Activated CD4-positive, alpha-beta memory T cell treated with anti-CD3 and anti-CD28 coated beads, Interleukin-2, amount 10 ng/mL, durations not matched to agents 7 days and 5 days (primary cell): ENCODE data around the gene KRTAP19-5. TPM values are rescaled to one million over a fixed set of nuclear protein-coding genes. Genes with fewer than 3 reads are reported as not detected.
"Not testable (repeated sequence)": the region's sequence is repeated elsewhere in the genome, so short reads cannot be mapped to it uniquely, and the experiment has no call there.

Source experiments
- CTCF ChIA-PET: fragments of 350-600 bp; sonication (Branson Sonifier 250); formaldehyde crosslinking; loops from one replicate; lab custom pipeline; 2021; ENCODE audit warnings: antibody characterized with exemption, inconsistent platforms; lab: Charles Lee
- POLR2A ChIA-PET: fragments of 350-600 bp; sonication (Branson Sonifier 250); formaldehyde crosslinking; loops from one replicate; lab custom pipeline; 2021; ENCODE audit warnings: antibody characterized with exemption; lab: Charles Lee
- DNase-seq: peaks from one replicate; pipeline ENCODE4 v3.0.0-alpha.2; 2020
- H3K27ac Mint-ChIP-seq: one replicate; pipeline ENCODE4 v1.8.0; 2021; ENCODE audit warnings: mild to moderate bottlenecking, mixed read lengths
- H3K27me3 Mint-ChIP-seq: one replicate; pipeline ENCODE4 v1.8.0; 2021; ENCODE audit warnings: mixed read lengths
- H3K36me3 Mint-ChIP-seq: one replicate; pipeline ENCODE4 v1.8.0; 2021; ENCODE audit warnings: low read depth, mixed read lengths
- H3K4me1 Mint-ChIP-seq: one replicate; pipeline ENCODE4 v1.8.0; 2021; ENCODE audit warnings: mixed read lengths
- H3K4me3 Mint-ChIP-seq: one replicate; pipeline ENCODE4 v1.8.0; 2021; ENCODE audit warnings: mild to moderate bottlenecking, mixed read lengths
- H3K9me3 Mint-ChIP-seq: one replicate; pipeline ENCODE4 v1.8.0; 2021; ENCODE audit warnings: mixed read lengths
- total RNA-seq, 2 experiments: library from RNA; stranded (reverse); gene quantifications; one replicate each; pipeline ENCODE4 v1.2.3, GENCODE V29; 2021

Gene KRTAP19-5
- not detected for total RNA-seq

DNA sequence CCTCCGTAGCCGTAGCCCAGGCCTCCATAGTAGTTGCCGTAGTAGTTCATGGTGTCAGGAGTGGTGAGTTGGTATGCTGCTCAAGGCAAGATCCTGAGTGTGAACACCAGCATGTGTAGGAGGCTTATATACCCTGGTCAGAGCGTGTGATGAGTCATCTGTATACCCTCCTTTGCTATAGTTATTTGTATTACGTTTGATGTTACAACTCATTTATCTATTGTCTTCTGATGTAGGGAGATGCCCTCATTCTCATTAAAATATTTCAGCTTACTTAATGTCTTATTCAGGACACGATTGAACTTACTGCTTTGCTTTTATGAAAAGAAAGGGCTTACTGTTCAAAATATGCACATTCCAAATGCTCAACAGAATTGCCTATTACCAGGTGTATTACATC lies at the start of gene KRTAP19-5:
Gene KRTAP19-5, minus strand, starts transcription at position 101 of the 400 bp plus-strand sequence. Its CDS starts 51 bp downstream, at position 50.
- Mint-ChIP-seq H3K4me3 (no peak within 1 kb of the TSS), H3K4me1 (no peaks in the 10 kb centered on the region), H3K27me3 (no peaks in the 10 kb centered on the region), H3K9me3 (no peaks in the 10 kb centered on the region), H3K36me3 (no peaks in the 10 kb centered on the region), H3K27ac (no peak within 1 kb of the TSS)
- ChIA-PET CTCF (no interaction called here), POLR2A (no interaction called here)
- DNase-seq, result no peak

DNA sequence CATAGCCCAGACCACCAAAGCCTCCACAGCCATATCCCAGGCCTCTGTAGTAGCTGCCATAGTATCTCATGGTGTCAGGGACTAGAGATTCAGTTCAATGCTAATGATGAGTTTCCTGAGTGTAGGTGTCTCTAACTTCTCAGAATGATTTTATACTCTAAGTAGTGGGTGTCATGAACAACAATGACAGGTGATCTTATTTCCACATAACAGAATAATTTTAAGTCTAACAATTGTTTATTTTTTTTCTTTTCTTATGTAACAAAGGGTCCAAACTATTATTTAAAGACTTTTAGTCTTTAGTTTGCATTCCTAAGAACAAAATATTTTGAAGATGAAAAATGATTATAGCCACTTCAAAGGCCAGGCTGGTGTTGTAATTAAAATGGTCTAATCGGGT lies 39.8 kb upstream of the KRTAP19-5 start, which contains the start of gene KRTAP19-6:
Gene KRTAP19-6, minus strand, starts transcription at position 101 of the 400 bp plus-strand sequence. Its CDS starts 31 bp downstream, at position 70.
- Mint-ChIP-seq H3K27me3 (no peaks in the 10 kb centered on the region), H3K4me1 (no peaks in the 10 kb centered on the region), H3K27ac (no peak within 1 kb of the TSS), H3K36me3 (no peaks in the 10 kb centered on the region), H3K9me3 (no peaks in the 10 kb centered on the region), H3K4me3 (no peak within 1 kb of the TSS)
- no peak for DNase-seq
- CTCF ChIA-PET, result no interaction called here
- POLR2A ChIA-PET, result no interaction called here

DNA sequence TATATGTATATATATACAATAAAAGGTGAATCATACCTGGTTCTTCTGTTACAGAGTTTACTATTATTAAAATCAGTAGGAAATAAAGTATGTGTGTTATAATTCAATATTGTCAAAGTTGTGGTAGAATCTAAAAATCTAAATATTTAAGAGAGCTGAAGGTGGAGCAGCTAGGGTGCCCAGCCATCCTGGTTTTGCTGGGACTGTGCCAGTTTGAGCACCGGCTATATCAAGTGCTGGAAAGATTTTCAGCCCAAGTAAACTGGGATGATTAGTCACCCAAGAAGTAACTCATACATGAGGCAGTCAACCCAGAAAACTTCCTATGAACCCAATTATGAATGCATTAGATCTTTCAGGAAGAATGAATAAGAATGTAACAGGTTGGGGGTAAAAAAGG lies 16.9 kb upstream of the KRTAP19-5 start:
- H3K27me3 Mint-ChIP-seq, result no peaks in the 10 kb centered on the region
- H3K9me3 Mint-ChIP-seq, result no peaks in the 10 kb centered on the region
- no peak for DNase-seq
- no peak overlapping the region for H3K4me3 Mint-ChIP-seq
- no peaks in the 10 kb centered on the region for H3K36me3 Mint-ChIP-seq
- H3K4me1 Mint-ChIP-seq, result no peaks in the 10 kb centered on the region
- POLR2A ChIA-PET, result no interaction called here
- CTCF ChIA-PET, result no interaction called here
- H3K27ac Mint-ChIP-seq, result no peak overlapping the region

DNA sequence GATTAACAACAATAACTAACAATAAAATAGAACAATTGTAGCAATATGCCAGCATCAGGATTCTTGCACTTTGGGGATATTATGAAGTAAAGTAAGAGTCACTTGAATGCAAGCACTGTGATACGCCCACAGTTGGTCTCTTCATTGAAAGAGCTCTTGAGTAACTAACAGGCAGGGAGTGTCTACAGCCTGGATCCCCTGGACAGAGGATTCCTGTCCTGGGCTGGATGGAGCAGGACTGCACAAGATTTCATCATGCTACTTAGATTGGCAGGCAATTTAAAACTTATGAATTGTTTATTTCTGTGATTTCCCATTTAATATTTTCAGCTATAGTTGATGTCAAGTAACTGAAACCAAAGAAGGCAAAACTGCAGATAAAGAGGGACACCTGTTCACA lies 13.7 kb upstream of the KRTAP19-5 start:
- POLR2A ChIA-PET, result no interaction called here
- DNase-seq, result no peak
- Mint-ChIP-seq H3K4me3 (no peak overlapping the region), H3K36me3 (no peaks in the 10 kb centered on the region), H3K9me3 (no peaks in the 10 kb centered on the region), H3K4me1 (no peaks in the 10 kb centered on the region), H3K27me3 (no peaks in the 10 kb centered on the region), H3K27ac (no peak overlapping the region)
- CTCF ChIA-PET, result no interaction called here

DNA sequence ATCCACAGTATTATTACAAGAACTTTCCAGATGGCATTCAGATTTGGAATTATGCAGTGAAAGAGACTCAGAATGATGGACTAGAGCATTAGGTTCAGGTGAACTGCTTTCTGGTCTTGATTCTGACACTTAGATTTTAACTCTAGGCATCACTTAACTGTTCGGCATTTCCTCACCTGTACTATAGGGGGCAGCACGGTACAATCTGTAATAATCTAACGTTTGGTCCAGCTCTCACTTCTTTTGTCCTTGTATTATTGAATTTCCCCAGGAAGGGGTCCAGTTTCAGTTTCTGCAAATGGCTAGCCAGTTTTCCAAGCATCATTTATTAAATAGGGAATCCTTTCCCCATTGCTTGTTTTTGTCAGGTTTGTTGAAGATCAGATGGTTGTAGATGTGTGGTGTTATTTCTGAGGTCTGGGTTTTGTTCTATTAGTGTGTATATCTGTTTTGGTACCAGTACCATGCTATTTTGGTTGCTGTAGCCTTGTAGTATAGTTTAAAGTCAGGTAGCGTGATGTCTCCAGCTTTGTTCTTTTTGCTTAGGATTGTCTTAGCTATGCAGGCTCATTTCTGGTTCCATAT lies 3.8 kb upstream of the KRTAP19-5 start:
- H3K4me1 Mint-ChIP-seq, H3K27me3 Mint-ChIP-seq, H3K36me3 Mint-ChIP-seq, H3K4me3 Mint-ChIP-seq, POLR2A ChIA-PET, H3K9me3 Mint-ChIP-seq, DNase-seq, H3K27ac Mint-ChIP-seq: not testable (repeated sequence)
- CTCF ChIA-PET, result interaction anchor here (0.7 to 1.4 kb wide), 4 partner anchors 9 to 334 kb away, joined by 3 read pairs; partner anchors contain the start of gene KRTAP19-4

DNA sequence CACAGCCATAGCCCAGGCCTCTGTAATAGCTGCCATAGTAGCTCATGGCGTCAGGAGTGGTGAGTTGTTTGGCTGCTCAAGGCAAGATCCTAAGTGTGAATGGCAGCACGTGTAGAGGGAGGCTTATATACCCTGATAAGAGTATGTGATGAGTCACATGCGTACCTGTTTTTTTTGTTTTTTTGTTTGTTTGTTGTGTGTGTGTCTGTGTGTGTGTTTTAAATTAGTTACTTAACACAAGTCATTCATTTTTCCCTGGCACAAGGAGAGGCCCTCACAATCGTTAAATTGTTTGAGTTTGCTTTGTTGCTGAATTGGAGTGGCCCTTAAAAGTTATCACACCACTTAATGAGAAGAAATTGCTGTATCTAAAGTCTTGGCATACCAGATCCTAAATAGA lies 4.9 kb downstream of the KRTAP19-5 start, which contains the start of gene KRTAP19-4:
Gene KRTAP19-4, minus strand, starts transcription at position 101 of the 400 bp plus-strand sequence. Its CDS starts 55 bp downstream, at position 46.
- Mint-ChIP-seq H3K27ac (no peak within 1 kb of the TSS), H3K4me3 (no peak within 1 kb of the TSS), H3K36me3 (no peaks in the 10 kb centered on the region), H3K4me1 (no peaks in the 10 kb centered on the region), H3K27me3 (no peaks in the 10 kb centered on the region), H3K9me3 (no peaks in the 10 kb centered on the region)
- CTCF ChIA-PET, result interaction anchor here (0.9 kb wide), 1 partner anchor 8 kb away, joined by 3 read pairs; no protein-coding TSS in a partner anchor
- POLR2A ChIA-PET, result no interaction called here
- DNase-seq, result no peak

DNA sequence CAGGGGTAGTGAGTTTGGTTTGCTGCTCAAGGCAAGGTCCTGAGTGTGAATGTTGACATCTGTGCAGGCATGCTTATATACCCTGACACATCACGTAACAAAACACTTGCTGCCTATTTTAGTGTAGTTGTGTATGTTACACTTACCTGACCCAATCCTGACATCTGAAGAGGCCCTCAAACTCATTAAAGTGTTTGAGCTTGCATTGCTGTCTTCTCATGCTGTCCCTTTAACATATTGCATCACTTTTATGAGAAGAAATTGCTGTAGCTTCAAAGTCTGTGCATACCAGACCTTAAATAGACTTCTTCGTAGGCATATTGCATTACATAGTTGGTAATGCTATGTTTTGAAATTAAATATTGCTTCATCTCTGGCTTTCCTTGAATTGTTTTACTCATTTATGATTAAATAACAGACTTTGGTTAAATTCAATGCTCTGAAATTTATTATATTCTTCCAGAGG lies 9.9 kb downstream of the KRTAP19-5 start, which contains the start of gene KRTAP19-3:
Gene KRTAP19-3, minus strand, starts transcription at position 51 of the 466 bp plus-strand sequence. CDS start 56 bp downstream, outside the sequence.
- Mint-ChIP-seq H3K4me3 (no peak within 1 kb of the TSS), H3K36me3 (no peaks in the 10 kb centered on the region), H3K4me1 (no peaks in the 10 kb centered on the region), H3K27ac (no peak within 1 kb of the TSS), H3K9me3 (peaks cover 3% of the 10 kb centered on the region), H3K27me3 (no peaks in the 10 kb centered on the region)
- DNase-seq, result no peak
- ChIA-PET CTCF (no interaction called here), POLR2A (no interaction called here)

DNA sequence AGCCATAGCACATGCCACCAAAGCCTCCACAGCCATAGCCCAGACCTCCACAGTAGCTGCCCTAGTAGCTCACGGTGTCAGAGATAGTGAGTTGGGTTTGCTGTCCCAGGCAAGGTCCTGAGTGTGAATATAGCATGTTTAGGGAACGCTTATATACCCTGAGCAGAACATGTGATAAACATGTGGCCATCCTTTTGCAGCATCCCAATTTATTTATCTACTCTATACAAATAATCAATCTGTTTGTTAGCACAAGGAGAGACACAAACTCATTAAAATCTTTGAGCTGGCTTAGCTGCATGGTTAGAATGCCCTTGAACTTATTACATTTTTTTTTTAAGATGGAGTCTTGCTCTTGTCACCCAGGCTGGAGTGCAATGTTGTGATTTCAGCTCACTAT lies 14.6 kb downstream of the KRTAP19-5 start, which contains the start of gene KRTAP19-2:
Gene KRTAP19-2, minus strand, starts transcription at position 101 of the 400 bp plus-strand sequence. Its CDS starts 88 bp downstream, at position 13.
- Mint-ChIP-seq H3K36me3 (no peaks in the 10 kb centered on the region), H3K9me3 (peaks cover 10% of the 10 kb centered on the region), H3K27ac (no peak within 1 kb of the TSS), H3K4me1 (no peaks in the 10 kb centered on the region), H3K4me3 (no peak within 1 kb of the TSS), H3K27me3 (no peaks in the 10 kb centered on the region)
- DNase-seq, result no peak
- ChIA-PET POLR2A (no interaction called here), CTCF (no interaction called here)

DNA sequence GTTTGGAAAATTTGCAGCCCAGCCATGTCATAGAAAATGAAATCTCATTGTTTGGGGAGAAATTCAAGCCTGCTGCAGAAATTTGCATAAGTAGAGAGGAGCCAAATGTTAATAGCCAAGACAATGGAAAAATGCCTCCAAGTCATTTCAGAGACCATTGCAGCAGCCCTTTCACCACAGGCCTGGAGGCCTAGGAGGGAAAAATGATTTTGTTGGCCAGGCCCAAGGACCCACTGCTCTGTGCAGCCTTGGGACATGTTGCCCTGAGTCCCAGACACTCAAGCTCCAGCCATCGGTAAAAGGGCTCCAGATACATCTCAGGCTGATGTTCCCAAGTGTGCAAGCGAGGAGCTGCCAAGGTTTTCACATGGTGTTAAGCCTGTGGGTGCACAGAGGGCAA lies 15.8 kb downstream of the KRTAP19-5 start:
- ChIA-PET CTCF (no interaction called here), POLR2A (no interaction called here)
- no peaks in the 10 kb centered on the region for H3K36me3 Mint-ChIP-seq
- peaks cover 10% of the 10 kb centered on the region for H3K9me3 Mint-ChIP-seq
- no peaks in the 10 kb centered on the region for H3K4me1 Mint-ChIP-seq
- H3K27ac Mint-ChIP-seq, result no peak overlapping the region
- H3K27me3 Mint-ChIP-seq, result no peaks in the 10 kb centered on the region
- H3K4me3 Mint-ChIP-seq, result no peak overlapping the region
- DNase-seq, result no peak

DNA sequence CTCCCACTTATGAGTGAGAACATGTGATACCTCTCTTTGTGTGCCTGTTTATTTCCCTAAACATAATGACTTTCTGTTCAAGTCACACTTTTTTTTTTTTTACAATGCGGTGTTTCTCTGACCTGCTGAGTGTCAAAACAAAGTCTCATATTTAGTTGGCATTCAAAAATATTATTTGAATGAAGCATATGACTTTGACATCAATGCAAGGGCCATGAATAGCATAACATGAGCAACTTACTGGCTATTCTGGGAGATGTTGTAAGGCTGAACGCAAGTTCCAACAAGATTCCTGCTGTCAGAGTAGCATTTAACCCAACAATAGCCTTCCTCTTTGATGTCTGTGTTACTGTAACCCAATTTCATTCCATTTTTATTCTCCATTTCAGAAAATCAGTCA lies 19.8 kb downstream of the KRTAP19-5 start:
- H3K27ac Mint-ChIP-seq, result no peak overlapping the region
- H3K9me3 Mint-ChIP-seq, result peaks cover 12% of the 10 kb centered on the region
- no peak overlapping the region for H3K4me3 Mint-ChIP-seq
- CTCF ChIA-PET, result no interaction called here
- H3K4me1 Mint-ChIP-seq, result no peaks in the 10 kb centered on the region
- POLR2A ChIA-PET, result no interaction called here
- DNase-seq, result no peak
- no peaks in the 10 kb centered on the region for H3K27me3 Mint-ChIP-seq
- no peaks in the 10 kb centered on the region for H3K36me3 Mint-ChIP-seq

DNA sequence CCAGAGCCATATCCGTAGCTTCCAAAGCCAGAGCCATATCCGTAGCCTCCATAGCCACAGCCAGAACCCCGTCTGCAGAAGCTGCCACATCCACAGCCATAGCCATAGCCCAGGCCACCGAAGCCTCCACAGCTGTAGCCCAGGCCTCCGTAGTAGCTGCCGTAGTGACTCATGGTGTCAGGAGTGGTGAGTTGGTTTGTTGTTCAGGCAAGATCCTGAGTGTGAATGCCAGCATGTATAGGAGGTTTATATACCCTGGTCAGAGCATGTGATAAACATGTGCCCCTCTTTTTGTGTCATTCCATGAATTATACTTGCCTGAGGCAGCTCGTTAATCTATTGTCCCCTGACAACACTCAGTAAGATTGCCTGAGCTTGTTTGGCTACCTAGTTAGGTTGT lies 21.8 kb downstream of the KRTAP19-5 start, which contains the start of gene KRTAP19-1:
Gene KRTAP19-1, minus strand, starts transcription at position 223 of the 400 bp plus-strand sequence. Its CDS starts 50 bp downstream, at position 173.
- ChIA-PET POLR2A (no interaction called here), CTCF (no interaction called here)
- H3K36me3 Mint-ChIP-seq, result no peaks in the 10 kb centered on the region
- H3K4me1 Mint-ChIP-seq, result no peaks in the 10 kb centered on the region
- peaks cover 4% of the 10 kb centered on the region for H3K9me3 Mint-ChIP-seq
- H3K27me3 Mint-ChIP-seq, result no peaks in the 10 kb centered on the region
- no peak within 1 kb of the TSS for H3K4me3 Mint-ChIP-seq
- no peak within 1 kb of the TSS for H3K27ac Mint-ChIP-seq
- DNase-seq, result no peak

DNA sequence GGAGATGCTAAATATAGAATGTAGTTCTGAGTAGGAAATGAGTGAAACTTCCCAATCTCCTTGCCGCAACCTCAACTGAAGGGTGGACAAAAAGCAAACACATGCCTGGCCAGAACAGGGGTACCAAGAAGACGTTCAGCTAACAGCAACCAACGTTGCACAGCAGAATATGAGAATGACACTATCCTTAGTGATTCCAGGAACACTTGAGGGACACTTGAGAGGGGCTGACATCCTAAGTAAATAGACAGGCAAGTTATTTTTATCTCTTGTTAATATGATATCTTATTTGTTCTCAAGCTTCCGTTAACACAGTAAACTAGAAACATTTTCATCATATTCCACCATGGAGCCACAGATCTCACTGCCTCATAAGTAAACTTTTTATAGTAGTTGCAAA lies 22.7 kb downstream of the KRTAP19-5 start:
- POLR2A ChIA-PET, result no interaction called here
- CTCF ChIA-PET, result no interaction called here
- H3K27me3 Mint-ChIP-seq, result no peaks in the 10 kb centered on the region
- no peak overlapping the region for H3K27ac Mint-ChIP-seq
- no peaks in the 10 kb centered on the region for H3K36me3 Mint-ChIP-seq
- no peak overlapping the region for H3K4me3 Mint-ChIP-seq
- peaks cover 4% of the 10 kb centered on the region for H3K9me3 Mint-ChIP-seq
- DNase-seq, result no peak
- no peaks in the 10 kb centered on the region for H3K4me1 Mint-ChIP-seq

DNA sequence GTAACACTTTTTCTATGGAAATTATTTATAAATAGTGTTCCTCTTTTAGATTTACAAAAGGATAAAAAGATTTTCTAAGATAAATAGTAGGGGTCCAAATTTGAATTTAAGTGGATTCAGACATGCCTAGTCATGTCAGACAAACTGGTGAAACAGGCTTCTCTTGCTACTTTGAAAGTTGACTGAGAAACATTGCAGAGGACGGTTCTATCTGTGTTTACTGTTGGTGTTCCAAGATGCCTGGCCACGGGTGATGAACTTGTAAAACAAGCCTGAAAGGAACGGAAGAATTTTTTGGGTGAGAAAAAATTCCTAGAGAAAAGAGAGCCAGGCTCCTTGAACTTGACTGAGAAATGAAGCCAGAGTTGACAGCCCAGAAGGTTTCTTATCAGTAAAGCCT lies 23.9 kb downstream of the KRTAP19-5 start:
- POLR2A ChIA-PET, result no interaction called here
- DNase-seq, result no peak

More for the DNA sequence above, 23.9 kb downstream of the KRTAP19-5 start:
- H3K4me3 Mint-ChIP-seq, result no peak overlapping the region
- H3K9me3 Mint-ChIP-seq, result peaks cover 4% of the 10 kb centered on the region
- H3K4me1 Mint-ChIP-seq, result no peaks in the 10 kb centered on the region
- H3K27me3 Mint-ChIP-seq, result no peaks in the 10 kb centered on the region
- H3K27ac Mint-ChIP-seq, result no peak overlapping the region
- no peaks in the 10 kb centered on the region for H3K36me3 Mint-ChIP-seq
- CTCF ChIA-PET, result no interaction called here
